ENCODE measurements around the gene ITGB2.
A peak's percentile ranks its signal among the peaks of the same experiment; 100 is the strongest.

Gene ITGB2

DNA sequence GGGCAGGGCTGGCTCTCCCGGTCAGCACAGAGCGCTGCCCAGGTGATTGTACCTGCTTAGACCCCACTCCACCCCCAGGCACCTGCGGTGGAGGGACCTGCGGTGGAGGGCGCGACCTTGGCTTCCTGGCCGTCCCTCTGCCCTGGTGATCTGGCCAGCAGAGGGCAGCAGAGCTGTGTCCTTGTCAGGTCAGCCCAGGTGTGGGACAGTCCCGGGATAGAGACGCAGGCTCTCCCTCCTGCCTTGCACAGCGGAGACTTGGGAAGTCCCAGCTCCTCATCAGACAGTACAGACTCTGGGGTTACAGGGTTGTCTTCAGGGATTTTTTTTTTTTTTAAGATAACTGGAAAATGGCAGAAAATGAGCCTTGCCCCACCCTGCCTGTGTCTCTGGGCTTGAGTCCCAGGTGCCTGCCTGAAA is 29.1 kb upstream of the ITGB2 start:
- Histone ChIP-seq H2BK5ac (ENCODE audit: low read depth, low read length, poor library complexity) (no peak overlapping the region), H3K4me2 (ENCODE audit: low read length) (no peak overlapping the region), H3K79me2 (ENCODE audit: control insufficient read depth, insufficient read depth, low read length, poor library complexity) (peaks cover 4% of the 10 kb centered on the region), H4K91ac (ENCODE audit: low read depth, low read length) (no peak overlapping the region), H2BK120ac (ENCODE audit: insufficient read depth, low read length, poor library complexity) (no peak overlapping the region), H3K4ac (ENCODE audit: low read depth, low read length) (no peak overlapping the region), H3K4me1 (ENCODE audit: control insufficient read depth in 1 of 2, insufficient read depth in 2 of 2, low read length in 2 of 2) (no peaks in the 10 kb centered on the region), H2AK5ac (ENCODE audit: low read length) (no peak overlapping the region), H3K23ac (ENCODE audit: low read length) (no peak overlapping the region), H3K27ac (ENCODE audit: low read depth, low read length) (no peak overlapping the region), H3K18ac (ENCODE audit: low read length) (no peak overlapping the region), H3K14ac (ENCODE audit: low read length) (no peak overlapping the region), H3K9ac (ENCODE audit: low read length) (no peak overlapping the region), H3K4me3 (ENCODE audit: low read depth, low read length) (no peak overlapping the region), H4K12ac (ENCODE audit: low read depth, low read length) (no peak overlapping the region), H3K27me3 (ENCODE audit: insufficient read depth, low read length) (no peaks in the 10 kb centered on the region), H3K9me3 (ENCODE audit: insufficient read depth, low read depth, low read length) (peaks cover 2% of the 10 kb centered on the region), H2BK12ac (ENCODE audit: low read length) (no peak overlapping the region), H3K79me1 (ENCODE audit: low read length) (peaks cover 3% of the 10 kb centered on the region), H3K36me3 (ENCODE audit: control insufficient read depth in 1 of 2, insufficient read depth in 2 of 2, low read length in 2 of 2) (peaks cover 40 to 47% of the 10 kb centered on the region in 2 experiments), H2AFZ (ENCODE audit: insufficient read depth, low read length, poor library complexity) (no peak overlapping the region), H4K8ac (ENCODE audit: low read depth, low read length) (no peak overlapping the region)
- DNase-seq = peak; percentile 82 to 92
- WGBS (ENCODE audit: extremely low coverage, insufficient coverage, insufficient read length) = no CpG with 5 or more reads among the region's 10 CpGs

DNA sequence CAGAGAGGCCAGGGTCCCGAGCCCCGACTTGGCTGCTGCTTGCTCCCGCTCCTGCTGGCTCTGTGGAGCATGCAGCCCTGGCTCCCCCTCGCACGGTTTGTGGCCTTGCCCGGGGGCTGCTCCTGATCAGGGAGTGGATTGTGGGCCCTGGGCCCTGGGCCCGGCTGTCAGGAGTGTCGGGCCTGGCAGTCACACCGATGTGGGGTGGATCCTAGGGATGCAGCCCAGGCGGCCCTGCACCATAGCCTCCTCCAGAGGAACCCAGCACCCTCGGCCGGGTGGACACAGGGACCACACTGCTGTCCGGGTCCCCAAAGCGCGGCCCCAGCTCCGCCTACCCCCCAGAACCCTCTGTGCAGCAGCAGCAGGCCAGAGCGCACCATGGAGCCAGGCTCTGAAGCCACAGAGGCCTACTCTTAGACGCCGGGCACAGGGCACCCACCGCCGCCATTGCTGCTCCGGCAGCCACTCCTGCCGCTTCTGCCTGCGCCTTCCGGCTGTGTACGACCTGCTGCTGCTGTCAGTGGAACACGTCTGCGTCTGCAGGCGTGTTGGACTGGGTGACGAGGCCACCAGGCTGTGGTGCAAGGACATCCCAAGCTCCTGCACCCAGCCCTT is 28.6 kb upstream of the ITGB2 start:
- no CpG with 5 or more reads among the region's 30 CpGs for WGBS (ENCODE audit: extremely low coverage, insufficient coverage, insufficient read length)
- Histone ChIP-seq H3K4me2 (ENCODE audit: low read length) (no peak overlapping the region), H3K27ac (ENCODE audit: low read depth, low read length) (no peak overlapping the region), H3K4me1 (ENCODE audit: control insufficient read depth in 1 of 2, insufficient read depth in 2 of 2, low read length in 2 of 2) (no peaks in the 10 kb centered on the region), H3K79me2 (ENCODE audit: control insufficient read depth, insufficient read depth, low read length, poor library complexity) (peaks cover 4% of the 10 kb centered on the region), H3K14ac (ENCODE audit: low read length) (no peak overlapping the region), H2AK5ac (ENCODE audit: low read length) (no peak overlapping the region), H4K8ac (ENCODE audit: low read depth, low read length) (no peak overlapping the region), H2BK12ac (ENCODE audit: low read length) (no peak overlapping the region), H3K18ac (ENCODE audit: low read length) (no peak overlapping the region), H2BK5ac (ENCODE audit: low read depth, low read length, poor library complexity) (no peak overlapping the region), H4K12ac (ENCODE audit: low read depth, low read length) (no peak overlapping the region), H3K79me1 (ENCODE audit: low read length) (peaks cover 3% of the 10 kb centered on the region), H2BK120ac (ENCODE audit: insufficient read depth, low read length, poor library complexity) (no peak overlapping the region), H3K4me3 (ENCODE audit: low read depth, low read length) (no peak overlapping the region), H3K23ac (ENCODE audit: low read length) (no peak overlapping the region), H3K27me3 (ENCODE audit: insufficient read depth, low read length) (no peaks in the 10 kb centered on the region), H4K91ac (ENCODE audit: low read depth, low read length) (no peak overlapping the region), H3K4ac (ENCODE audit: low read depth, low read length) (no peak overlapping the region), H3K9me3 (ENCODE audit: insufficient read depth, low read depth, low read length) (peaks cover 2% of the 10 kb centered on the region), H3K36me3 (ENCODE audit: control insufficient read depth in 1 of 2, insufficient read depth in 2 of 2, low read length in 2 of 2) (peaks cover 42 to 50% of the 10 kb centered on the region in 2 experiments), H3K9ac (ENCODE audit: low read length) (no peak overlapping the region), H2AFZ (ENCODE audit: insufficient read depth, low read length, poor library complexity) (no peak overlapping the region)
- DNase-seq = peak in 1 of 2 donors; percentile 4

DNA sequence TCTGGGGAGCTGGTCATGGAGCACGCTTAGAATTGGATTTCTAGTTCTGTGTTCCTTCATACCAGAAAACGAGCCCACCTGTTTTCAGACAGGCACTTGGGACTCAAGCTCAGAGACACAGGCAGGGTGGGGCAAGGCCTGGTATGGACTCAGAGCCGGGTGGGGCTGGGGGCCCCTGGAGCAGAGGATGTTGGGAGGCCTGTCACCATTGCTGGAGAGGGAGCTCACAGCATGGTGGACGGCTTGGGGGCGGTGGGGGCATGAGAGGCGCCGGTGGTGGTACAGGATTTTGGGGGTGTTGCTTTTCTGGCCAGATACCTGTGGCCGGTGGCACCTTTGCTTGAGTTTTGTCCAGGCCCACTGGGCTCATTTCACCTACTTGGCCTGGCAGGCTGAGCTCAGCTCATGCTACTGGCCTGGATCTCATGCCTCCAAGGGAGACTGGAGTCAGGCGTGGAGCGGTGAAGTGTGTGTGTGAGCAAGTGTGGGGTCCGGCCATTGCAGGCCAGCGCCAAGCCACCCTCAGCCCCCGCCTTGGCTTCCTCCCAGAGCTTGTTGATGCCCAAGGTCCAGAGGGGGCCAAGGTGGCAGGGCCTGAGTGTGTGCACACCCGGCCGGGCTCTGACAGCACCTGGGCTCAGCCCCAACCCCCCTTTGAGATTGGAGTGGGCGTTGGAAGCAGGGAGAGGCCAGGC is 27.9 kb upstream of the ITGB2 start:
- Histone ChIP-seq H2AFZ (ENCODE audit: insufficient read depth, low read length, poor library complexity) (no peak overlapping the region), H3K36me3 (ENCODE audit: control insufficient read depth in 1 of 2, insufficient read depth in 2 of 2, low read length in 2 of 2) (peaks cover 45 to 49% of the 10 kb centered on the region in 2 experiments), H3K79me1 (ENCODE audit: low read length) (peaks cover 3% of the 10 kb centered on the region), H3K4me2 (ENCODE audit: low read length) (no peak overlapping the region), H2BK12ac (ENCODE audit: low read length) (no peak overlapping the region), H3K9me3 (ENCODE audit: insufficient read depth, low read depth, low read length) (peaks cover 2% of the 10 kb centered on the region), H4K12ac (ENCODE audit: low read depth, low read length) (no peak overlapping the region), H3K14ac (ENCODE audit: low read length) (no peak overlapping the region), H4K8ac (ENCODE audit: low read depth, low read length) (no peak overlapping the region), H3K79me2 (ENCODE audit: control insufficient read depth, insufficient read depth, low read length, poor library complexity) (peaks cover 4% of the 10 kb centered on the region), H3K4me3 (ENCODE audit: low read depth, low read length) (no peak overlapping the region), H3K23ac (ENCODE audit: low read length) (no peak overlapping the region), H3K27me3 (ENCODE audit: insufficient read depth, low read length) (no peaks in the 10 kb centered on the region), H3K4ac (ENCODE audit: low read depth, low read length) (no peak overlapping the region), H3K4me1 (ENCODE audit: control insufficient read depth in 1 of 2, insufficient read depth in 2 of 2, low read length in 2 of 2) (no peaks in the 10 kb centered on the region), H2BK5ac (ENCODE audit: low read depth, low read length, poor library complexity) (no peak overlapping the region), H2BK120ac (ENCODE audit: insufficient read depth, low read length, poor library complexity) (no peak overlapping the region), H3K18ac (ENCODE audit: low read length) (no peak overlapping the region), H4K91ac (ENCODE audit: low read depth, low read length) (no peak overlapping the region), H2AK5ac (ENCODE audit: low read length) (no peak overlapping the region), H3K27ac (ENCODE audit: low read depth, low read length) (no peak overlapping the region), H3K9ac (ENCODE audit: low read length) (no peak overlapping the region)
- WGBS (ENCODE audit: extremely low coverage, insufficient coverage, insufficient read length) = no CpG with 5 or more reads among the region's 16 CpGs
- DNase-seq = no peak

DNA sequence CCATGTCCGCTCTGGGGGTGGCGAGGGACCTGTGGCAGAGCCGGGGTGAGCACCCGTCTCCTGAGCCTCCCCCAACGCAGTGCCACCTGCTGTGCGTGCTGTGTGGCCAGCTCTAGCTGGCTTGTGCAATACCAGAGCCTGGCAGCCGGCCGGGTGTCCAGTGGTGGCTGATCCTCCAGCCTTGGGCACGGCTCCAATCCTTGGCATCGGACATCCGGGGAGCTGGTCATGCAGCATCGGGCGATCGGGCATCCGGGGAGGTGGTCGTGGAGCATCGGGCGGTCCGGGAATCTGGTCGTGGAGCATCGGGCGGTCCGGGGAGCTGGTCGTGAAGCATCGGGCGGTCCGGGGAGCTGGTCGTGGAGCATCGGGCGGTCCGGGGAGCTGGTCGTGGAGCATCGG is 27.2 kb upstream of the ITGB2 start:
- H2BK120ac ChIP-seq (ENCODE audit: insufficient read depth, low read length, poor library complexity) = no peak overlapping the region
- no peak overlapping the region for H4K12ac ChIP-seq (ENCODE audit: low read depth, low read length)
- no peak for DNase-seq
- no peaks in the 10 kb centered on the region for H3K27me3 ChIP-seq (ENCODE audit: insufficient read depth, low read length)
- no peak overlapping the region for H2BK5ac ChIP-seq (ENCODE audit: low read depth, low read length, poor library complexity)
- H3K14ac ChIP-seq (ENCODE audit: low read length) = no peak overlapping the region
- no peak overlapping the region for H3K27ac ChIP-seq (ENCODE audit: low read depth, low read length)
- no peak overlapping the region for H3K4ac ChIP-seq (ENCODE audit: low read depth, low read length)
- no peak overlapping the region for H2AFZ ChIP-seq (ENCODE audit: insufficient read depth, low read length, poor library complexity)
- peaks cover 3% of the 10 kb centered on the region for H3K79me1 ChIP-seq (ENCODE audit: low read length)
- WGBS (ENCODE audit: extremely low coverage, insufficient coverage, insufficient read length) = no CpG with 5 or more reads among the region's 33 CpGs
- peaks cover 44 to 50% of the 10 kb centered on the region in 2 experiments for H3K36me3 ChIP-seq (ENCODE audit: control insufficient read depth in 1 of 2, insufficient read depth in 2 of 2, low read length in 2 of 2)
- H3K79me2 ChIP-seq (ENCODE audit: control insufficient read depth, insufficient read depth, low read length, poor library complexity) = peaks cover 4% of the 10 kb centered on the region
- H3K23ac ChIP-seq (ENCODE audit: low read length) = no peak overlapping the region
- no peak overlapping the region for H4K91ac ChIP-seq (ENCODE audit: low read depth, low read length)
- H3K4me3 ChIP-seq (ENCODE audit: low read depth, low read length) = no peak overlapping the region
- H3K9me3 ChIP-seq (ENCODE audit: insufficient read depth, low read depth, low read length) = peaks cover 2% of the 10 kb centered on the region
- H4K8ac ChIP-seq (ENCODE audit: low read depth, low read length) = no peak overlapping the region
- no peak overlapping the region for H3K4me2 ChIP-seq (ENCODE audit: low read length)
- no peak overlapping the region for H3K18ac ChIP-seq (ENCODE audit: low read length)
- H3K9ac ChIP-seq (ENCODE audit: low read length) = no peak overlapping the region
- H3K4me1 ChIP-seq (ENCODE audit: control insufficient read depth in 1 of 2, insufficient read depth in 2 of 2, low read length in 2 of 2) = no peaks in the 10 kb centered on the region
- H2BK12ac ChIP-seq (ENCODE audit: low read length) = no peak overlapping the region
- no peak overlapping the region for H2AK5ac ChIP-seq (ENCODE audit: low read length)
